ENCODE data around the gene KCNT2. TPM values are rescaled to one million over a fixed set of nuclear protein-coding genes. Genes with fewer than 3 reads are reported as not detected.

Gene KCNT2
- total RNA-seq, 1 donor from 2014 or later: 28.1 TPM

DNA sequence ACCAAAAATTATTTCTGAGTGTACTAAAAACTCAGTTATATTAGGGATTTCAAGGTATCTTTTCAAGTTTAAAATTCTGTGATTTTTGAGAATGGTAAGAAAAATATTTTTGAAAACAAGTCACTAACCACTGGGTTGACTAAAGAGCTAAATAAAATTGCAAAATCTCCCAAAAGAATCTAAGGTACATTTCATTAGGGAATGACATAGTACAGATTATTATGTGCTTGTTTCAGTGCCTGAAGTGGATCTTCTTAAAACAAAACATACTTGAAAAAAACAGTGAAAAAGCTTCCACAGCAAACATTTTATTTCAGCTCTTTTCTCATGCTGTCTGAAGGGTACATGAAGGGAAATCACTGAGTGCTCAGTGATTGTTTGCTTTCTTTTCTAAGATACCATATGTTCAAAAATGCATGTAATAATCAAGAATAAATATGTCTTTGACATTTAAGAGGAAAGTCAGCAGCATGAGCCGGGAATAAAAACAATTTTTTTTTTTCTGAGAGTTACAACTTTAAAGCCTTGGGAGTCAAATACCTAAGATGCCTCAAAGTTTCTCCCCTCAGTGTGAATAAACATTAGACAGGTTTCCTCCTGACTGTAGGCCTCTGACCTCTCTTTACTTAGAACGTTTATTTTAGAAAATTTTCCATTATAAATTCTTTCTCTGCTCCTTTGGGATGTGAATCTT lies 200.7 kb downstream of the KCNT2 start:
- FAIRE-seq: no peak
- no peak for DNase-seq (ENCODE audit: low spot score in 2 of 2)

GRCh38 chr1:196405839-196406238 lies 202.4 kb downstream of the KCNT2 start:
- FAIRE-seq (no peak), DNase-seq (ENCODE audit: low spot score in 2 of 2) (no peak)

DNA sequence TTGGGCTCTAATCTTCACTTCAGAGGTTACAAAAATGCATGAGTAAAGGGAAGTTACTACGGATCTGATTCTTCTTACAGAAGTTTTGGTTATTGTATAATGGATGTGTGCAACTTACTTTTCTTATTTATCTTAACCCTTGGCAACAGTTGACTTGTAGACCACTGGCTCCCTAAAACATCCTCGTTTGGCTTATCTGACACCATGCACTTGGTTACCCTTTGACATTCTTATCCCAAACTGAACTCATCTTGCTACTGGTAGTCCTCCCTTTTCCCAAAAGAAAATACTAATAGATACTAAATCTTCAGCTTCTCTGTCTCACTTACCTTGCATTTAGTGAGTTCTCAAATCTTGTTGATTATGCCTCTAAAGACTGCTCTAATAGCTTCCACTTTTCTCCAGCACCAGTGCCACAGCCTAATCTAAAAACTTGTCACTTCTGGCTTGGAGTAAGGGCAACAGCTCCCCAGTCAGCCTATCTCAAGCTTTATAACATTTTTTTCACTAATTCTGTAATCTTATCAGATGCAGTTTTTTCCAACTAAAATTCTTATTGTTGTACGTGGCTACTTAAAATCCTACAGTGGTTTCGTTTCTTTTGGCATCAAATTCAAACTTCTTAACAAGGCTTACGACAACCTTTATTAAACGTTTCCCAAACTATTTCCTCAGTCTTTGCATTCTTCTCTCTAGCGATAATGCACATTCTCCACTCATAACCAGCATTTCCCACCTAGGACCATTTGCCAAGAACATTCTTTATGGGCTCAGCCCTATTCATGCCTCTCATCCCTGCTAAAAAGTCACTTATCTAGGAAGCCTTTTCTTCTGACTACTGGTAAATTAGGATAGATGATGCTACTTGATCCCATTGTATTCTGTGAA lies 204.2 kb downstream of the KCNT2 start:
- DNase-seq (ENCODE audit: low spot score in 2 of 2) (no peak), FAIRE-seq (no peak)

GRCh38 chr1:196401891-196402290 lies 206.3 kb downstream of the KCNT2 start:
- DNase-seq (ENCODE audit: low spot score in 2 of 2) (no peak), FAIRE-seq (no peak)

GRCh38 chr1:196401452-196401833 lies 206.8 kb downstream of the KCNT2 start:
- DNase-seq (ENCODE audit: low spot score in 2 of 2) (no peak), FAIRE-seq (peak; percentile 42)

GRCh38 chr1:196400478-196401451 lies 207.5 kb downstream of the KCNT2 start:
- DNase-seq (ENCODE audit: low spot score in 2 of 2) (no peak), FAIRE-seq (no peak)

DNA sequence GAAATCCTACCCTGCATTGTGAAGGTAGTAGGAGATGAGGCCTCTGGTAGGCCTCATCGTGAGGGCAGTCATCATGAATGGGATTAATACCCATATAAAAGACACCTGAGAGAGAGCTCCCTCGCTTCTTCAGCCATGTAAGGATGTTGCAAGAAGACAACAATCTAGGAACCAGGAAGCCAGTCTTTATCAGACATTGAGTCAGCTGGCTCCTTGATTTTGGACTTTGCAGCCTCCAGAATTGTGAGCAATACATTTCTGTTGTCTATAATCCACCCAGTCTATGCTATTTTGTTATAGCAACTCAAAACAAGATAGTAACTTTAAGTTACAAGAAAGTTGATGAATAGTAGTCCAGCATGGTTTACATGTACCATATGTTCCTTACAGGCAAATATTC lies 208.5 kb downstream of the KCNT2 start:
- FAIRE-seq: no peak

GRCh38 chr1:196393742-196394141 lies 214.5 kb downstream of the KCNT2 start:
- FAIRE-seq: no peak
- no peak for DNase-seq (ENCODE audit: low spot score in 2 of 2)

More for the DNA sequence above, 208.5 kb downstream of the KCNT2 start:
- no peak for DNase-seq (ENCODE audit: low spot score in 2 of 2)

GRCh38 chr1:196393282-196393681 lies 215.0 kb downstream of the KCNT2 start:
- FAIRE-seq (no peak), DNase-seq (ENCODE audit: low spot score in 2 of 2) (no peak)

GRCh38 chr1:196387766-196388165 lies 220.5 kb downstream of the KCNT2 start:
- FAIRE-seq (no peak), DNase-seq (ENCODE audit: low spot score in 2 of 2) (no peak)

DNA sequence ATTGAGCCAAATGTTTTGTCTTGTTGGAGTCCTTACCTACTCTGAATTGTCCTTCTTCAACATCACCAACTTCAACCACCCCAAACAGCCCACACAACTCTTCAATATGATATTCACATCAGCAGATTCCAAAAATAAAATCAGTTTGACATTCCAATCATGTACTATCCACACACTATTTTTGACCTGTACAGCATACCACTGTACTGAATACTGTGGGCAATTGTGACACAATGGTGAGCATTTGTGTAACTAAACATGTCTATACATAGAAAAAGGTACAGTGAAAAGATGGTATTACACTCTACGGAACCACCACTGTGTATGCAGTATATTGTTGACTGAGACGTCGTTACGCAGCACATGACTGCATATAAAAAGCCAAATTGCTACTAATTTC lies 223.1 kb downstream of the KCNT2 start:
- FAIRE-seq: no peak
- DNase-seq (ENCODE audit: low spot score in 2 of 2): no peak

DNA sequence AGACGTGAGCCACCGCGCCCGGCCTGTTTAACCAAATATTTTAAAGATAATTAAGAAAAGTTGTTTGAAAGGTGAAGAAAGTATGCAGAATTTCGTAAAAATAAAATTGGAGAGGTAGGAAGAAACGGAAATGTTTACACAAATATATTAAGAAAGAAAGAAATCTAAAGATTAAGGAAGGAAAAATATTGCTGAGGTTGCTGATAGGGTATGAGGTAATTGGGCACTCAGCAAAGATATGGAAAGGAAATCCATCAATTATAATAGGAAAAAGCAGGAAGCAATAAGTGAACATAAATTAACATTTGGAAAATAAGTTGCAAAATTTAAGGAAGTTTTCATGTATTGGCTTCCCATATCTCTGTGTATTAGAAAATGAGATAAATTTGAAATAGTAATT lies 225.9 kb downstream of the KCNT2 start:
- FAIRE-seq: no peak
- DNase-seq (ENCODE audit: low spot score in 2 of 2): no peak

DNA sequence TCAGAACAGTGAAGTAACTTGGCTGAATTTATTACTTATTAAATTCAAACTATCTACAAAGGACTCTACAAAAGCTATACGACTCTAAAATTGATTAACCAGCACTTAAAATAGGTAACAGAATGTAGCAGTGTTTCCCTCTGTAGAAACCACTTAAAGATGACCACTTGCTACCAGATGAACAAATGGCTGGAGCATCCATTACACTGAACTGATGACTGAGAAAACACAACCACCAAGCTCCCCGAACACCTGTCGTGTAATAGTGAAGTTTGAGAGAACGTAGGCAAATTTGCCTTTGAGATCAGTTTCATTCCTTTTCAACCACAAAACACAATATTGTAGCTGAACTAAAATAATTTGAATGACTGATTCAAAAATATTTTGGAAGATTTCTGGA lies 226.7 kb downstream of the KCNT2 start:
- no peak for DNase-seq (ENCODE audit: low spot score in 2 of 2)
- FAIRE-seq: no peak

DNA sequence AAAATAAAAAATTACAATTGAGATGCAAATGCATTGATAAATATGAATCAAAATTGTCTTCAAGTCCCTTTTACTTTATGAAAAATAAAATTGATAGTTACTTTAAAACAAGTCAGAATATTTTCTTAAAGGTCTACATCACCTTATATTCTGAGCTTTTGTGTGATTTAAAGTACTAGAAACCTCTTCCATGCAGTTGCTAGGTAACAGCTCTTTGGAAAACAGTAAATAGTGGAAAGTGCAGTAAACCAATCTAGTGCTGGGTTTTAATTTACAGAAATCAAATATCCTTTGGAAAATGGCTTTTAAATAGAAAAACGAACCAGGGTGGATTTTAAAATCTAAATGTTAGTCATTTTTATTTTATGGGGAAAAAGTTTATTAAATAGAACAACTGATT lies 227.9 kb downstream of the KCNT2 start:
- no peak for FAIRE-seq
- DNase-seq (ENCODE audit: low spot score in 2 of 2): no peak

DNA sequence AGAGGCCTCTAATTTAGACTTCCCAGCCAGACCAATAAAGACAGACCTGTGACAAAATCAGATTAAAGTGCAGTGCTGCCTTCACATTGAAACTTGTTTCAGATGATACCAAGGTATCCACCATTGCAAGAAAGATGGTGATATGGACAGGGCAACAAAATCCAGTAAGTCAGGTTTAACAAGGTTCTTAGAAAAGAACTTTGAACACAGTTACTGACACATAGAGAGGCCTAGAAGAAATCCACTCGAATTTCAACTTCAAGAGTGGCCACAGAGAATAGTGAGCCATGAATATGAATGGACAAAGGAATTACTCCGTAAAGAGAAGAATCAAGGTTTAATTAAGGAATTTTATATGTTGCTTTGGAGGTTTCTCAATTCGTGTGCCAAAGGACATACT lies 230.4 kb downstream of the KCNT2 start:
- DNase-seq (ENCODE audit: low spot score in 2 of 2): no peak
- FAIRE-seq: no peak

DNA sequence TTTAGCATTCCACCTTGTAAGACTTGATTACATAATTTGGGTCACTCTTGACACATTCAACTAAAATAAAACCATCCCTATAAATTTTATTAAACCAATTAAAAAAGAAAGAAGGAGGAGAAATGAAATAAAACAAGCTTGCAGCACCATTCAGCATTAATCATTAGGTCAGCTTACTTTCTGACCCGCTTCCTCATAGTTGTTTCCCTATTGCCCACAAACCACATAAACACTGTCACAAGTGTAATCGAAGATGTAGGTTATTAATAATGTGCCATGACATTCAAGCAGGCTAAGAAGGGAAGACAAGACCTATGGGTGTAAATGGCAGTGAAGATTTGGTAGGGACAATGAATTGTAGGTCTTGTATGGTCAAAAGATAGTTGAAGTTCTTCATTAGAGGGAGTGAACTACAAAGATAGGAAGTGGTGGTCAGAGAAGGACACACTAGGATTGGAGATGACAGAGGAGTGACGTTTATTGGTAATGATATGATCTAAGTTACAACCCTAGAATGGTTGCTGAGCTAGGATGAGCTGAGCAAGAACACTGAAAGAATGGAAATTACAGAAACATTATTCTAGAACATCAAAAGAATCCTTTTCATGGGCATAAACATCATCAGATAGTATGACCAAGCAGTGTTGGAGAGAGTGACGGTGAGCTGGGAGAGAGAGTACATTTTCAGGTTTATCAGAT lies 231.5 kb downstream of the KCNT2 start:
- DNase-seq (ENCODE audit: low spot score in 2 of 2) (no peak), FAIRE-seq (no peak)

- no peak for FAIRE-seq
- DNase-seq (ENCODE audit: low spot score in 2 of 2): no peak
Measured at GRCh38 chr1:196373798-196374197, 234.4 kb downstream of the KCNT2 start.

- no peak for DNase-seq (ENCODE audit: low spot score in 2 of 2)
Measured at GRCh38 chr1:196372896-196373536, 235.2 kb downstream of the KCNT2 start.

DNA sequence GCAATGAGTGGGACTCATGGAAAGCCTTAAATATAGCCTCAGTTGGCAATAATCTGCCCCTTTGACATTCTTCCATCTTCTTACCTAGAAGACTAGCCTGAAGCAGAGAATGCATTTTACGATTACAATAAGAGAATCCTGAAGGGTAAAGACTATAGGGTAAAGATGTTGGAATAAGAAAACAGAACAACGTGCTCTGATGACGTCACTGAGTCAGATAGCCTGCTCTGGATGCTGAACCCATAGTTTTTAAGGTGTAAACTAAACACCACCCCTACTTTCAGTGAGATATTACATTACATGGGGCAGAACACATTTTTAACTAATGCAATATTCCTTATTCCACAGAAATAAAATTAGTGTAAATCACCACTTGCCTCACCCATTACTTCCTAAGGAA lies 240.4 kb downstream of the KCNT2 start:
- FAIRE-seq (no peak), DNase-seq (ENCODE audit: low spot score in 2 of 2) (no peak)

More at GRCh38 chr1:196372896-196373536, 235.2 kb downstream of the KCNT2 start:
- FAIRE-seq: peak; percentile 65
